ENCODE measurements around the gene SPNS2.

The SPNS2 gene

GRCh38 chr17:4548061-4548461 lies 49.4 kb downstream of the SPNS2 start:
- in situ Hi-C loops (cut with MboI; ENCODE audit: low sequenced_read_pairs) = no loop called here

- in situ Hi-C loops (cut with MboI; ENCODE audit: low sequenced_read_pairs) = no loop called here
Measured at GRCh38 chr17:4548721-4549531, 50.2 kb downstream of the SPNS2 start.

DNA sequence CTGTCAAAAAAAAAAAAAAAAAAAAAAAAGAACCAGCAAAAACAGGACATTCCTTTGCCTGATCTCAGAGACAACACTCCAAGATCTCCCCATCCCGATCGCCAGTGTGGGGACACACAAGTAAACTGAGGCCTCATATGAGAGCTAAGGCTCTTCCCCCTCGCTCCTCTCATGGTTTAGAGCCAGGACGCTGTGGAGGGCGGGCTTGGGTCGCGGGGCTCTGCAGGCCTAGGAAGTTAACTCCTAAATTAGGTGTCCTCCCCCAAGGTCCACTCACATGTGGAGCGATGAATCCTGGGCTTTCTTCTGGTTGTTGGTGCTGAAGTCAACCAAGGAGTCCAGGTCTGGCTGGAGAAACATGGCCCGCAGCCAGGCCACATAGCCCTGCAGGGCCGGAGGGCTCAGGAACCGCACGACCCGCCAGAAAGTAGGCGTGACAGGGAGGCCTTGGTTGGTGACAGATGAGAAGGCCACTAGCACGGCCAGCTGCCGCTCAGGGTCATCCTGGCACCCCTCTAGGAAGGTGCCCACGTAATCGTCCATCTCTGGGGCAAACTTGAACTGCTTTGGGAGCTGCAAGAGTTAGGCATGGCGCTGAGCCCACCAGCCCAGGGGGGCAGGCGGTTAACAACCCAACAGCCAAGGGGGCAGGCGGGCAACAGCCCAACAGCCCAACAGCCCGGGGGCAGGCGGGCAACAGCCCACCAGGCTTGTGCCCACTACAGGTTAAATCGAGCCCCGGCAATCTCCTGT lies 51.3 kb downstream of the SPNS2 start:
- in situ Hi-C loops (cut with MboI; ENCODE audit: low sequenced_read_pairs) = loop anchor here (25.0 kb wide), 1 partner anchor 337 kb away; the partner anchor contains the start of gene C17orf107

- in situ Hi-C loops (cut with MboI; ENCODE audit: low sequenced_read_pairs) = loop anchor here (25.0 kb wide), 1 partner anchor 337 kb away; the partner anchor contains the start of gene C17orf107
Measured at GRCh38 chr17:4550534-4551039, 51.9 kb downstream of the SPNS2 start.

DNA sequence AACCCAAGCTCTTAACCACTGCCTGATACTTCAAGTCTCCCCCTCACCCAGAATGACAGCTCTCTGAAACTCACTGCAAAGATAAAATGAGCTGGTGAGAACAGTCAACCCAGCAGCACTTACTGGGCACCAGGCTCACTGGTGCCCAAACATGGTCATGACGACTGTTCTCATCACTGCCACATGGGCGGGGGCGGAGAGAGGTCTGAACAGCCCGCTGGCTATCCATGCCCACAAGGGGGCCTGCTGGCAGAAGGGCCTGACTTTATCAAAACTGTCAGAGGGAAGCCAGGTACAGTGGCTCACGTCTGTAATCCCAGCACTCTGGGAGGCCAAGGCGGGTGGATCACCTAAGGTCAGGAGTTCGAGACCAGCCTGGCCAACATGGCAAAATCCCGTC lies 52.5 kb downstream of the SPNS2 start:
- in situ Hi-C loops (cut with MboI; ENCODE audit: low sequenced_read_pairs) = loop anchor here (25.0 kb wide), 1 partner anchor 336 kb away; the partner anchor contains the start of gene C17orf107

DNA sequence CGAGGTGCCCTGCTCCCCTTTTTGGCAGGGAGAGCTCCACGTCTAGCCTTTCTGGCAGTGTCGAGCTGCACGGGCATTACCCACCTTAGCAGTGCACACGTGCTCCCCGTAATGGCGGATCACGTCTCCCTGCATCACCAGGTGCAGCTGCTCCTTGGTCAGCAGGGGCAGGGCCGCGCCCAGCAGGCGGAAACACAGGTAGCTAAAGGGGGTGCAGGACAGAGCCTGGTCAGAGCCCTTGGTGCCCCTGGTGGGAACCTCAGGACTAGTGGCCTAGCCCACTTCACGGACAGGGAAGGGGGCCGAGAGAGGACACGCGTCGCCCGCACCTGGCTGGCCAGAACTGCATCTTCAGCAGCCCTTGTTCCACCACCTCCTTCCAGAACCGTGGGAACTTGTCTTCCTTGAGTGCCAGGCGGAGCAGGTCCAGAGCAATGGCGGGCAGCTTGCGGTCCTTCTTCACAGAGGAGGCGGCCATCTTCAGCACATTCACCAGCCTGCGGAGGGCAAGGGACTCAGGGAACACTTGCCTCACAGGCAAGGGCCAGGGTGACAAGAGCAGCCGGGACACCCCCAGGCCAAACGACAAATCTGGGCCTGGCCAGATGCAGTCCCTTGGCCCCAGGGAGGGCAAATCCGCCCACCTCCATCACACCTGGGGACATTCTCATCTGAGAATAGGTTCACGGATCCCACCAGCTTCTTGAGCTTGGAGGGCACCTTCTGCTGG lies 53.3 kb downstream of the SPNS2 start:
- in situ Hi-C loops (cut with MboI; ENCODE audit: low sequenced_read_pairs) = loop anchor here (25.0 kb wide), 1 partner anchor 335 kb away; the partner anchor contains the start of gene C17orf107

DNA sequence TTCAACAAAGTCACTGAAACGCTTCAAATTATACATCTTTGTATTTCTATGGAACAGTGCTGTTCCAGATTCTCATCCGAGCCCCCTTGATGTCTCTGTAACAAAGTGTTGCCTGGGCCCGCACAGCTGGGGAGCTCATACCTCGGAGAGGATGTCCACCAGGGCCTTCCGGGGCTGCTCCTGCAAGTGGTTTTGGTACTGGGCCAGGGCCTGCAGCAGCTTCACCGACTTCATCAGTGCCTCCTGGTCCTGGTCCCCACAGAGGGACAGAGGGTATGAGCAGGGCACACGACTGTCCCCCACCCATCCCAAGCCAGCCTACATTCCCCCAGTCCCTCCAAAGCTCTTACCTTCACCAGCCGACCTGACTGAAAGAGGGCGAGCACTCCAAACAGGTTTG lies 55.0 kb downstream of the SPNS2 start:
- in situ Hi-C loops (cut with MboI; ENCODE audit: low sequenced_read_pairs) = loop anchor here (25.0 kb wide), 1 partner anchor 334 kb away; the partner anchor contains the start of gene C17orf107

DNA sequence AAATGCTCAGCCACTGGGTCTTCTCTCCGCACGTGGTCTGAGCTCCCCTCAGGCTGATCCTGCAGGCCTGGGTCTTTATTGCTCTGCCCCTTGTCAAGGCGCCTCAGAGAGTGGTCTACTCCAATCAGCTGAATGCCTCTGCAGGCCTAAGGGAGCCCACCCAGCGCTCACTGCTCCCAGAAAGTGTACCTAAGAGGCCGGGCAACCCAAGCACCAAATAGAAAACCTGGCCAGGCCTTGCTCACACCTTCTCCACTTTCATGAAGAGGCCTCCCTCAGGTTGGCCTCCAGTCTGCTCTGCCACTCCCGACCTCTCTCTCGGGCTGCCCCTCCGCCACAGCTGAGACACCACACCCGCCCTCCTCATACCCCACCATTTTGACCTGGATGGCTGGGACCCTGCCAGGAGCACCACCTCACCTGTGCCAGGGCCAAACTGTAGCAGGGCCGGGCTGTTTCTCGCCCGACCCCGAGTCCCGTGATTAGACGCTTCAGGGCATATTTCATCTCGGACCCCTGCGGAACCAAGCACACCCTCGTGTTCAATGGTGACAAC lies 55.8 kb downstream of the SPNS2 start:
- in situ Hi-C loops (cut with MboI; ENCODE audit: low sequenced_read_pairs) = loop anchor here (25.0 kb wide), 1 partner anchor 333 kb away; the partner anchor contains the start of gene C17orf107

DNA sequence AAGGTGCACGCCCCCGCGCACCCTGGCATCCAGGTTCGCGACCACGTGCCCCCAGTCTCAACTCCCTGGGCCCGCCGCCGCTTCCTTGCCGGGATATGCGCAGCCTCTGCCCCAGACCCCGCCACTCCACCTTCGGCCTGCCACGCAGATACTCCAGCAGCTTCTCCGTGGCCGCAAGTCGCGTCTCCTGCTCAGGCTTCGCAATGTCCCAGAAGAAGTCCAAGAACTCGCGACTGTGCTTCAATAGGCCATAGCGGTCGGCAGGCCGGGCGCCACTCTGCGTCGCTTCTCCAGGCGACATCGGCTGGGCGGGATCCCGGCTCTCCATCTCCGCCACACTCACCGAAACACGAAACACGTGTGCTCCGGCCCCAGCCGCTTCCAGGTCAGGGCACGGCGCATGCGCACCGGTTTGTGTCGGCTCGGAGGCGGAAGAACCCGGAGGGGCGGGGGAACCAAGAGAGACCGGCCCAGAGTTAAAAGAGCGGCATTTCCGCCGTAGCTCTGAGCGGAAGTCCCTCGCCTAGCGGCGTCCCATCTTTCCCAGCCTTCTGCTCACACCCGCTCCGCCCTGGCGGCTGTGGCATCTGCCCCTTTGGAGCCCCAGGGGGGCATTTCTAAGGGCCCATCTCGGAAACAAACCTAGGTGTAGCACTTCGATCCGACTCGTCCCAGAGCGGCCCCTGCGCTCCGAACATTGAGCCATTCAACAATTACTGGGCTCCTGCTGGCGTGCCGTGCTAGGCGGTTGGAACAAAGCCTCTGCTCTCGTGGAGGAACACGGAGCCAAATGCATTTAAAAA lies 56.5 kb downstream of the SPNS2 start, which contains the start of gene MYBBP1A:
MYBBP1A (minus strand) TSS at position 388 of the 803 bp plus-strand sequence; CDS start at position 328, 60 bp downstream.
- in situ Hi-C loops (cut with MboI; ENCODE audit: low sequenced_read_pairs) = loop anchor here (25.0 kb wide), 1 partner anchor 332 kb away; the partner anchor contains the start of gene C17orf107

DNA sequence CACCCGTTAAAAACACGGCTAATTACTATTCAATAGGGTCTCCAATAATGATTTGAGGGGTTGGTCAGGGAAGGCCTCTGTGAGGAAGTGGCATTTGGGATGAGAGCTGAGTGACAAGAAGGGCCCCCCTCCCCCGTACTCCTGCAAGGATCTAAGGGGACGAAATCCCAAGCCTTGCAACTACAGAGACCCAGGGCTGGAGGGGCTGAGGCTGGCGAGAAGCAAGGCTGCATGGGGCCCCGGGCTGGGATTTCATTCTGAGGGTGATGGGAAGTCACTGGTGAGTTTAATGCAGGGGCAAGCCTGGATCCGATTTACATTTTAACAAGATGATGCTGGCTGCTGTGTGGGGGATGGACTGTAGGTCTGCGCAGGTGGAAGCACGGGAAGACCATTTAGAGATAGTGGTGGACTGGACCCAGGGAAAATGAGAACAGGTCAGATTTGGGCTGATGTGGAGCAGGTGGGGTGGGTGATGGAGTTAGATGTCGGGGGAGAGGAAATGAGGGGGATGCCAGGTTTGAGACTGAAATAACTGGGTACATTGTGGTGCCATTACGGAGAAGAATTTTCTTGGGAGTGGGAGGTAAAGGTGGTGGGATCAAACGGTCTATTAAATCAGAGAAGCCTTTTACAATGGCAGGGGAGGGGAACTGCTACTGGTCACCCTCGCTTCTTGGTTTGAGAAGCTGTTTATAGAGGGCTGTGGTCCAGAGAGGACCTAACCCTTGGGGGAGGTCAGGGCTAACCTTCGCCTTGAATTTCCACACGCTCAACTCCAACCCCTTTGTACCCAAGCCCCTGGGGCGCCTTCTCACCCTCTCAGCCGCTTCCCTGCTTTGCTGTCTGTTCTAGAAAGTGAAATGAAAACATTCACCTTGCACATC lies 57.4 kb downstream of the SPNS2 start:
- in situ Hi-C loops (cut with MboI; ENCODE audit: low sequenced_read_pairs) = loop anchor here (25.0 kb wide), 1 partner anchor 331 kb away; the partner anchor contains the start of gene C17orf107

DNA sequence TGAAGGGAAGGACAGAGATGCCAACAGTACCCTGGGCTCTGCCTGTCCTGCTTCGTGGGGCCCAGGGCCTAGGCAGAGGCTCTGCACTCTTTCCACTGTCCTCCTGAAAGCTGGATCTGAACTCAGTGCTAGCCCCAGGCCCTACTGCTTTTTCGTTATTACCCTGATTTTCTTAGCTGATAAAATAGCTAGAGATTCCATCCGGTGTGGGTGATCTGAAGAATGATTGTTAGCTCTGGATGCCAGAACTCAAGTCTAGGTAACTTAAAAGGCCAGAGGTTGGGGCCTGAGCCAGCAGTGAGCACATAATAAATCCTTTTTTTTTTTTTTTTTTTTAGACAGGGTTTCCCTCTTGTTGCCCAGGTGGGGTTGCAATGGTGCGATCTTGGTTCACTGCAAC lies 58.3 kb downstream of the SPNS2 start:
- in situ Hi-C loops (cut with MboI; ENCODE audit: low sequenced_read_pairs) = loop anchor here (25.0 kb wide), 1 partner anchor 330 kb away; the partner anchor contains the start of gene C17orf107

GRCh38 chr17:4557626-4558346 lies 59.1 kb downstream of the SPNS2 start:
- in situ Hi-C loops (cut with MboI; ENCODE audit: low sequenced_read_pairs) = loop anchor here (25.0 kb wide), 1 partner anchor 330 kb away; the partner anchor contains the start of gene C17orf107

GRCh38 chr17:4558347-4558971 lies 59.8 kb downstream of the SPNS2 start:
- in situ Hi-C loops (cut with MboI; ENCODE audit: low sequenced_read_pairs) = loop anchor here (25.0 kb wide), 1 partner anchor 329 kb away; the partner anchor contains the start of gene C17orf107

DNA sequence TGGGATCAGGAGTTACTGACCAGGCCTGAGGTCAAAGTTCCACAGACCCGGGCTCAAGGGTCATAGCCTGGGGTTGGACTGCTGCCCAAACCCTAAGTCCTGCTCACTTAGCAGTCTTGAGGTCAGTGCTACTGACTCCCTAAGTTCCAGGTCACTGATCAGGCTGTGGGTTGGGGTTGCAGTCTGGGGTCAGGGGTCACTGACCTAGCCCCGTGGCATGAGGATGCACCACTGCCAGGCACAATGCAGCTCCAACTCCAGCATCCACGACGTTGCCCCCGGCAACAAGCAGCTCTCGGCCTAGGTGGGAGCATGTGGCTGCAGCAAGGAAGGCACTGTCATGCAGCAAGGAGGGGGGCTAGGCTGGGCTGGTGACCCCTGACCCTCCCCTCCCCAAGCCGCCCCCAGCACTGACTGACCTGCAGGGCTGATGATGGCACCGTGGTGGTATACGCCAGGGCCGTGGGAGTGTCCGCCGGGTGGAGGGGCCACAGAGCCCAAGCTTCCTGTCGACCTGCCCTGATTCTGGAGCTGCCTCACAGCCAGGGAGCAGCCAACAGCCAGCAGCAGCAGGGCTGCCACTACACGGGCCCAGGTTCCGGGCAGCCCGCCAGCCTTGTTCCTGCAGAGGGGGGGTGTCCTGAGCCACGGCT lies 60.6 kb downstream of the SPNS2 start:
- in situ Hi-C loops (cut with MboI; ENCODE audit: low sequenced_read_pairs) = loop anchor here (25.0 kb wide), 1 partner anchor 328 kb away; the partner anchor contains the start of gene C17orf107

DNA sequence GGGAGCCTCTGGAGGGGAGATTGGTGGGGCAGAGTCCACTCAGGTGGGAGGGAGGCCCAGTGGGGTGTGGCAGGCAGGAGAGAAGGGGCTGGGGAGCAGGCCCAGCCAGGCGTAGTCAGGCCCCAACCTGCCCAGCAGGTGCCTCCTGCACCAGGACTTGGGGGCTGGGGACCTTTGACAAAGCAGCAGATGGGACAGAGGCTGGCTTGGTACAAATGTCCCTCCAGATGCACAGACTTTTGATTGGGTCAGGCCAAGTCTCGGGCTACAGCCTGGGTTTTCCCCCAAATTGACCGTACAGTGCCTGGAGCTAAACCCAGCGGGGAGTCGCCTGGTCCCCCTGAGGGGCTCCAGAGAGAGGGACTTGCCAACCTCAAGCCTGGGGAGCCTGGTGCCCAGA lies 61.3 kb downstream of the SPNS2 start:
- in situ Hi-C loops (cut with MboI; ENCODE audit: low sequenced_read_pairs) = loop anchor here (25.0 kb wide), 1 partner anchor 327 kb away; the partner anchor contains the start of gene C17orf107

- in situ Hi-C loops (cut with MboI; ENCODE audit: low sequenced_read_pairs) = loop anchor here (25.0 kb wide), 1 partner anchor 327 kb away; the partner anchor contains the start of gene C17orf107
Measured at GRCh38 chr17:4560421-4560820, 61.7 kb downstream of the SPNS2 start, which contains the start of gene GGT6. GGT6 (minus strand) TSS chr17:4560577; CDS start chr17:4560521, 56 bp downstream.

Data from HL-60/S4 treated with phorbol 12-myristate 13-acetate at 8.2 ng/mL for 4 days and 3 days (cell line).